Measurements from ENCODE around the gene FAM163A.

GRCh38 chr1:179825206-179825605 is 82.1 kb downstream of the FAM163A start:
- TF ChIP-seq EZH2 (IDR thresholded peaks at IDR 0.05; ENCODE audit: borderline replicate concordance, low read length) (no peak), CTCF (IDR thresholded peaks at IDR 0.05; ENCODE audit: low read length) (no peak)
